ENCODE measurements around the gene LRRC28.

- TF ChIP-seq CTCF (IDR thresholded peaks at IDR 0.05) (no peak), POLR2AphosphoS5 (IDR thresholded peaks at IDR 0.05; ENCODE audit: low read depth, low read length) (no peak), EP300 (IDR thresholded peaks at IDR 0.05; ENCODE audit: borderline replicate concordance in 1 of 2, low read depth in 1 of 2, low read length in 1 of 2) (no peak), USF1 (IDR thresholded peaks at IDR 0.05; ENCODE audit: borderline replicate concordance, low read depth) (no peak), FOSL2 (IDR thresholded peaks at IDR 0.05; ENCODE audit: borderline replicate concordance, low read depth) (no peak), TAF1 (IDR thresholded peaks at IDR 0.05; ENCODE audit: borderline replicate concordance, low read depth, low read length) (no peak), NFIC (IDR thresholded peaks at IDR 0.05; ENCODE audit: borderline replicate concordance) (no peak), SIN3A (IDR thresholded peaks at IDR 0.05; ENCODE audit: borderline replicate concordance, low read depth, low read length) (no peak), RAD21 (IDR thresholded peaks at IDR 0.05; ENCODE audit: low read length) (no peak), RFX5 (IDR thresholded peaks at IDR 0.05; ENCODE audit: low read length) (no peak), REST (IDR thresholded peaks at IDR 0.05; ENCODE audit: low read depth, low read length) (no peak), RCOR1 (IDR thresholded peaks at IDR 0.05; ENCODE audit: low read length) (no peak)
These were observed 39.4 kb upstream of the LRRC28 start for GRCh38 chr15:99211926-99212325.
